ENCODE results near the gene ASAP2.

The ASAP2 gene

DNA sequence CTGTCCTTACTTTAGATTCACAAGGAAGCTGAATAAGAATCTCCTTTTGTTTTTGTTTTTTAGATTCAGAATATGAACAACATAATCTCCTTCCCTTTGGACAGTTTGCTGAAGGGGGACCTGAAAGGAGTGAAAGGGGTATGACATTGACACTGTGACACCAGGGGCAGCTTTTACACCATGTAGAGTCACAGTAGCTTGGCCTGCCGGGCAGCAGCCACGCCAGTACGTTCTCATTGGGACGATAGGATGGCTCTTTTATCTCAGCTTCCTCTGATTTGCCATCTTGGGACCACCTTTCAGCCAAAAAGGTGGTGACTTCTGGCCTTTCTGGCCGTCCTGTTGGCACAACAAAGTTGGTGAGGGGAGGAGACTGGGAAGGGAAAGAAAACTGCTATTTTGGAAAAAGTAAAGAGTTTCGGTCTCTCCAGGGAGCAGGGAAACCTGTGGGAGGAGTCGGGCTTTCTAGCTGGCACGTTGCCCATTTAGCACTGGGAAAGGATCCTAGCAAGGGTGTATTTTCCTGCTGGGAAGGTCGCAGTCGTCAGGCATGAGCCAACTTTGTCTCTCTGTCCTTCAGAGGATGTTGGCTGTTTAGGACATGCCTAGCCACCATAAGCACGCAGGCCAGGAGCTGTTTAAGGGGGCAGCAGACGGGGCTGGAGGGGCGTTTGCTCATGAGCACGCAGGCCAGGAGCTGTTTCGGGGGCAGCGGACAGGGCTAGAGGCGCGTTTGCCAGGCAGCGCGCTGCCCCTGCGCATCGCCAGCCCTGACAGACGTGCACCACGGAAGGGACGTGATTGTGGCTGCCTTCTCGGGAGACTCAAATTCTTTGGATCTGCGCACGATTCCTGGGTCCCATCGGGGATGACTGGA lies 112.1 kb downstream of the ASAP2 start:
- Histone ChIP-seq H3K9me2 (replicated peaks; ENCODE audit: low read depth, low read length) (no peaks in the 10 kb centered on the region), H3K9ac (ENCODE audit: low read depth, low read length, poor library complexity, severe bottlenecking) (no peak overlapping the region), H2AFZ (ENCODE audit: low read length) (no peak overlapping the region), H3K4me2 (ENCODE audit: low read depth, low read length, poor library complexity, severe bottlenecking) (no peak overlapping the region), H3K79me2 (ENCODE audit: insufficient read depth, low read length) (no peaks in the 10 kb centered on the region), H3K4me3 (ENCODE audit: low read length, poor library complexity, severe bottlenecking) (no peak overlapping the region), H3F3A (ENCODE audit: low read depth) (no peaks in the 10 kb centered on the region), H3K4me1 (ENCODE audit: insufficient read depth, low read length, poor library complexity, severe bottlenecking) (no peaks in the 10 kb centered on the region), H3K9me3 (ENCODE audit: insufficient read depth, low read depth, low read length) (no peaks in the 10 kb centered on the region), H4K20me1 (ENCODE audit: insufficient read depth, low read length, poor library complexity, severe bottlenecking) (no peaks in the 10 kb centered on the region), H3K27me3 (ENCODE audit: insufficient read depth, low read length, poor library complexity, severe bottlenecking) (no peaks in the 10 kb centered on the region), H3K36me3 (ENCODE audit: insufficient read depth, low read length) (peaks cover 19% of the 10 kb centered on the region; the same call in 1 of the 2 replicates)
- TF ChIP-seq EZH2phosphoT487 (IDR thresholded peaks at IDR 0.05; ENCODE audit: borderline replicate concordance) = no peak

DNA sequence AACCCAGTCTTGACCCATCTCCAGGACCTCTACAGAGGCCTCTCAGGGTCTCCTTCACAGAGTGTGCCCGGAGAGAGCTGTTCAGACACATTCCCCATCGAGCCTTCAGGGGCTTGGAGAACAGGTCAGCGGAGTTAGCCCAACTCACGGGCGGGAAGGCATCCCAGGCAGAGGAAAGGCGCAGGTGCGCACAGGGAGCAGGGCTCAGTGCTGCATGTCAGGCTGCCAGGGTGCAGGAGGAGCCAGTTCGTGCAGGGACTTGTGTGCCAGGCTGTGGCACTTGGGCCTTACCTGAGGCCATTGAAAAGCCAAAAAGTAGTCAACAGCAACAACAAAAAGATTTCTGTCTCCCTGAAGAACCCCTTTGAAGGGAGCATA lies 112.7 kb downstream of the ASAP2 start:
- Histone ChIP-seq H3K27me3 (ENCODE audit: insufficient read depth, low read length, poor library complexity, severe bottlenecking) (no peaks in the 10 kb centered on the region), H3K9me3 (ENCODE audit: insufficient read depth, low read depth, low read length) (no peaks in the 10 kb centered on the region), H3F3A (ENCODE audit: low read depth) (no peaks in the 10 kb centered on the region), H2AFZ (ENCODE audit: low read length) (no peak overlapping the region), H3K79me2 (ENCODE audit: insufficient read depth, low read length) (no peaks in the 10 kb centered on the region), H3K4me2 (ENCODE audit: low read depth, low read length, poor library complexity, severe bottlenecking) (no peak overlapping the region), H3K4me1 (ENCODE audit: insufficient read depth, low read length, poor library complexity, severe bottlenecking) (no peaks in the 10 kb centered on the region), H3K4me3 (ENCODE audit: low read length, poor library complexity, severe bottlenecking) (no peak overlapping the region), H4K20me1 (ENCODE audit: insufficient read depth, low read length, poor library complexity, severe bottlenecking) (no peaks in the 10 kb centered on the region), H3K9ac (ENCODE audit: low read depth, low read length, poor library complexity, severe bottlenecking) (no peak overlapping the region), H3K36me3 (ENCODE audit: insufficient read depth, low read length) (peaks cover 23% of the 10 kb centered on the region; the same call in 1 of the 2 replicates), H3K9me2 (replicated peaks; ENCODE audit: low read depth, low read length) (no peaks in the 10 kb centered on the region)
- no peak for TF ChIP-seq EZH2phosphoT487 (IDR thresholded peaks at IDR 0.05; ENCODE audit: borderline replicate concordance)
- TF ChIP-seq, protein P1, sequence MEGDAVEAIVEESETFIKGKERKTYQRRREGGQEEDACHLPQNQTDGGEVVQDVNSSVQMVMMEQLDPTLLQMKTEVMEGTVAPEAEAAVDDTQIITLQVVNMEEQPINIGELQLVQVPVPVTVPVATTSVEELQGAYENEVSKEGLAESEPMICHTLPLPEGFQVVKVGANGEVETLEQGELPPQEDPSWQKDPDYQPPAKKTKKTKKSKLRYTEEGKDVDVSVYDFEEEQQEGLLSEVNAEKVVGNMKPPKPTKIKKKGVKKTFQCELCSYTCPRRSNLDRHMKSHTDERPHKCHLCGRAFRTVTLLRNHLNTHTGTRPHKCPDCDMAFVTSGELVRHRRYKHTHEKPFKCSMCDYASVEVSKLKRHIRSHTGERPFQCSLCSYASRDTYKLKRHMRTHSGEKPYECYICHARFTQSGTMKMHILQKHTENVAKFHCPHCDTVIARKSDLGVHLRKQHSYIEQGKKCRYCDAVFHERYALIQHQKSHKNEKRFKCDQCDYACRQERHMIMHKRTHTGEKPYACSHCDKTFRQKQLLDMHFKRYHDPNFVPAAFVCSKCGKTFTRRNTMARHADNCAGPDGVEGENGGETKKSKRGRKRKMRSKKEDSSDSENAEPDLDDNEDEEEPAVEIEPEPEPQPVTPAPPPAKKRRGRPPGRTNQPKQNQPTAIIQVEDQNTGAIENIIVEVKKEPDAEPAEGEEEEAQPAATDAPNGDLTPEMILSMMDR (conservative IDR thresholded peaks at IDR 0.05; ENCODE audit: low read length) = no peak

DNA sequence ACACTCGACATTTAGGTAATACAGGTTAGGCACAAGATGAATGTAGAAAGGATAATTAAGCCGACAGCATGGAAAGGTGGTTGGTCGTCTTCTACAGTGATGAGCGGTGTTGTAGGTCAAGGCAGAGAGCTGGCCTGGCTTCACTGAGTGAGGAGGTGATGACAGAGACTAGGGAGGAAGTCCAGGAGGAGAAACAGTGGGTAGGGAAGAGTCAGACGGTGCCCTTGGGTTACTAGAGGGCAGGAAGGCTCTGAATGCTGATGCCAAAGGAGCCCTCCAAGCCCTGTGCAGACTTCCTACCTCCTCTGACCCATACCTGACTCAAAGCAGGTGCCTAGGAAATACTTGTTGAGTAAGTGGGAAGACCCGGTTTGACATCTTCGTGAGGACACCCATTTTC lies 116.0 kb downstream of the ASAP2 start:
- H3K79me2 ChIP-seq (ENCODE audit: insufficient read depth, low read length) = no peaks in the 10 kb centered on the region
- H3K9ac ChIP-seq (ENCODE audit: low read depth, low read length, poor library complexity, severe bottlenecking) = no peak overlapping the region
- H3K27me3 ChIP-seq (ENCODE audit: insufficient read depth, low read length, poor library complexity, severe bottlenecking) = no peaks in the 10 kb centered on the region
- H3K9me3 ChIP-seq (ENCODE audit: insufficient read depth, low read depth, low read length) = no peaks in the 10 kb centered on the region
- no peak overlapping the region for H2AFZ ChIP-seq (ENCODE audit: low read length)
- H3F3A ChIP-seq (ENCODE audit: low read depth) = no peaks in the 10 kb centered on the region
- no peak overlapping the region for H3K4me2 ChIP-seq (ENCODE audit: low read depth, low read length, poor library complexity, severe bottlenecking)
- peaks cover 39% of the 10 kb centered on the region; the same call in 1 of the 2 replicates for H3K36me3 ChIP-seq (ENCODE audit: insufficient read depth, low read length)
- TF ChIP-seq, protein P1 (conservative IDR thresholded peaks at IDR 0.05; ENCODE audit: low read length) = no peak
- TF ChIP-seq EZH2phosphoT487 (IDR thresholded peaks at IDR 0.05; ENCODE audit: borderline replicate concordance) = no peak
- H3K4me3 ChIP-seq (ENCODE audit: low read length, poor library complexity, severe bottlenecking) = no peak overlapping the region
- peaks cover 7% of the 10 kb centered on the region for H3K4me1 ChIP-seq (ENCODE audit: insufficient read depth, low read length, poor library complexity, severe bottlenecking)
- no peaks in the 10 kb centered on the region for H3K9me2 ChIP-seq (replicated peaks; ENCODE audit: low read depth, low read length)
- no peaks in the 10 kb centered on the region for H4K20me1 ChIP-seq (ENCODE audit: insufficient read depth, low read length, poor library complexity, severe bottlenecking)
